Suppressor macrophage (primary cell): Measurements from ENCODE around the gene EPB41.
"Not testable (repeated sequence)": the region's sequence is repeated elsewhere in the genome, so short reads cannot be mapped to it uniquely, and the experiment has no call there.

Experiments
- DNase-seq, 4 experiments: peaks; one replicate each; pipeline ENCODE4 v3.0.0-alpha.2; 2020 to 2022

EPB41 gene

GRCh38 chr1:29055160-29055559, 140.8 kb downstream of the EPB41 start:
- DNase-seq, result no peak

GRCh38 chr1:29056256-29056655, 141.9 kb downstream of the EPB41 start:
- DNase-seq, result no peak

GRCh38 chr1:29057700-29058099, 143.3 kb downstream of the EPB41 start:
- DNase-seq, result no peak

- no peak for DNase-seq
These were observed 148.0 kb downstream of the EPB41 start for GRCh38 chr1:29062157-29062942.

- DNase-seq, result no peak
These were observed 149.7 kb downstream of the EPB41 start for GRCh38 chr1:29064064-29064463.

GRCh38 chr1:29077155-29077554, 162.8 kb downstream of the EPB41 start:
- DNase-seq, result no peak

- DNase-seq, result not testable (repeated sequence)
These were observed 165.7 kb downstream of the EPB41 start for GRCh38 chr1:29079916-29080629.

DNA sequence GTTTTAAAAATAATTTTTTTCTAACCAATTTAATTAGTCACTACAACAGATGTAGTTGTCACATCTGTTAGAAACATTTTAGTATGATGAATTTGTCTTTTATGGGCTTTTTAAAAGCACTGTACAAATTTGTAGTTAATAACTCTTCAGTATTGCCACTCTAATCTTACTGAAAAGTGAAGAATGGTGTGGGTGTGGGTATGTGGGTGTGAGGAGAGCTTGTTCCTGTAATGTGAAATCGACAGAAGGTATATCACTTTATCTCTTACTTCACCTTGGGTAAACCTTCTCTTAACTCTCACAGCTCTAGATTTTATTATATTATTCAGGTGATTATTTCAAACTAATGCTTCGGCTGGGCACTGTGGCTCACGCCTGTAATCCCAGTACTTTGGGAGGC, 166.8 kb downstream of the EPB41 start:
- no peak for DNase-seq

DNA sequence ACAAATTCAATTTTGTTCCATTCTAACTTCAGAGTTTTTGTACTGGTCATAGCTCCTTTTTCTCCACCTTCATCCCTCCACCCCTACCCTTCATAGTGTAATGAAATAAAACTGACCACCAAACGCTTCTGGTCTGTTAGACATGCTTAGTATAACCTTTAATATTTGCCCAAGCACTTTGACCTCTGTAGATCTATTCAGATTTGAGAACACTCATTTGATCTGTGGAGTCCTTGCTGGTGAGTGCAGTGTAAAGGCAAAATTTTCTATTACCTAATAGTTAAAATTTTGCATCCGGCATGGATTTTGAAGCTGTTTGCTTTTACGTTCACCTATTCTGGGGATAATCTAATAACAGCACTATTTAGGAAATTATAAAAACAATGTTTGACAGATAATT, 168.2 kb downstream of the EPB41 start:
- no peak for DNase-seq

- DNase-seq, result no peak
These were observed 169.2 kb downstream of the EPB41 start for GRCh38 chr1:29083317-29084195.

DNA sequence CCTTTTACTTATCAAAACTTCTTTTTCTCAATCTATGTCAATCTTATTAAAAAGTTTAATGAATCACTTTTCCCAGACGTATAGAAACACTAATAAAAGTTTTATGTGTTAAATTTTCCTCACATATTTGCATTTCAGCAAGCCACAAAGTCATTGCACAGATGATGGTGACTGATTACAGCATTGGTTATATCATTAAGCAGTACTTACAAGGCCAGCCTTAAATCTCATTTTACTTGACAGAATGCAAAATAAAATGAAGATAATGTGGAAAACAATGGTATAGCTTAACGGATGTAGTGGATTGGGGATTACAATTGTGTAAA, 169.8 kb downstream of the EPB41 start:
- no peak for DNase-seq

DNA sequence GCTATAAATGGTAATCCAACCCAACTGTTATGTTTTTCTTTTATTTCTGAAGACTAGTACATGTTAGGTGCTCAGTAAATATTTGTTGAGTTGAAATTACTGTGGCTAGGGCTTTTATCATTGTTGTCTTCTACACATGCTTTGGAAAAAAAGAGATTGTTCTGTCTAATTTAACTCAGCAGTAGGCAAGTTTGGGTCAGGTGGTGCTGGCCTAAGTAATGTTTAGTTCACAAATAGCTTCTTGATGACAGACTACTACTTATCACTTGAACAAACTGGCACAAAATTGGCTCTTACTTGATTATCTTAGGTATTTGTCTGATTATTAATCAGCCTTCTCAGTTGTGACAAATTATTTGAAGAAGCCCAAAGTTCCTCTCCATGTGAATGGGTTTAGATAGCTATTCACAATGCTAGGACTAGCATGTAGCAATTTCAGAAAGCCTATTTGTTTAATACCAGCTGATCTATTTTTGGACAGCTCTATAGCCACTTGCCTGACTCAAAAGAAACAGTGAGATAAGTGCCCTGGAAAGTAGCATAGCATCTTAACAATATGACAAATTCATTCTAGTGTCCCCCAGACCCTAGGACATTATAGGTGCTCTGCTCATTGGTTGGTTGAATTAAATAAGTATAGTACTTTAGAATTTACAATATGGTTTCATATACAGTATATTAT, 176.7 kb downstream of the EPB41 start:
- DNase-seq, result no peak

DNA sequence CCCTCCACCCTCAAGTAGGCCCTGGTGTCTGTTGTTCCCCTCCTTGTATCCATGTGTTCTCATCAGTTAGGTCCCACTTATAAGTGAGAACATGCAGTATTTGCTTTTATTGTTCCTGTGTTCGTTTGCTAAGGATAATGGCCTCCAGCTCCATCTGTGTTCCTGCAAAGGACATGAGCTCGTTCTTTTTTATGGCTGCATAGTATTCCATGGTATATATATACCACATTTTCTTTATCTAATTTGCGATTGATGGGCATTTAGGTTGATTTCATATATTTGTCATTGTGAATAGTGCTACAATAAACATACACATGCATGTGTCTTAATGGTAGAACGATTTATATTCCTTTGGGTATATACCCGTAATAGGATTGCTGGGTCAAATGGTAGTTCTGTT, 178.3 kb downstream of the EPB41 start:
- not testable (repeated sequence) for DNase-seq

GRCh38 chr1:29094433-29094832, 180.1 kb downstream of the EPB41 start:
- DNase-seq, result no peak

DNA sequence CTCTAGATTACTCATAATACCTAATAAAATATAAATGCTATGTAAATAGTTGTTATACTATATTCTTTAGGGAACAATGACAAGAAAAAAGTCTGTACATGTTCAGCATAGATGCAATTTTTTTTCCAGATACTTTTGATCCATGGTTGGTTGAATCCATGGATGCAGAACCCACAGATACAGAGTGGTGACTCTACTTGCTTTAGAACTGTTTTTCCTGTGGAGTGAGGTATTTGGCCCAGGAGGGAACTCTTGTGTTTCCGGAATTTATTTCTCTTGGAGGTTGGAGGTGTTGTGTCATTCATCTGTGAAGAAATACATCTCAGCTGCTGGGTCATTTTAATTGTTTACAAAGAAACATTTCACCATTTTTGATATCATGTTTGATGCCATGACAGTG, 180.6 kb downstream of the EPB41 start:
- DNase-seq, result no peak

DNA sequence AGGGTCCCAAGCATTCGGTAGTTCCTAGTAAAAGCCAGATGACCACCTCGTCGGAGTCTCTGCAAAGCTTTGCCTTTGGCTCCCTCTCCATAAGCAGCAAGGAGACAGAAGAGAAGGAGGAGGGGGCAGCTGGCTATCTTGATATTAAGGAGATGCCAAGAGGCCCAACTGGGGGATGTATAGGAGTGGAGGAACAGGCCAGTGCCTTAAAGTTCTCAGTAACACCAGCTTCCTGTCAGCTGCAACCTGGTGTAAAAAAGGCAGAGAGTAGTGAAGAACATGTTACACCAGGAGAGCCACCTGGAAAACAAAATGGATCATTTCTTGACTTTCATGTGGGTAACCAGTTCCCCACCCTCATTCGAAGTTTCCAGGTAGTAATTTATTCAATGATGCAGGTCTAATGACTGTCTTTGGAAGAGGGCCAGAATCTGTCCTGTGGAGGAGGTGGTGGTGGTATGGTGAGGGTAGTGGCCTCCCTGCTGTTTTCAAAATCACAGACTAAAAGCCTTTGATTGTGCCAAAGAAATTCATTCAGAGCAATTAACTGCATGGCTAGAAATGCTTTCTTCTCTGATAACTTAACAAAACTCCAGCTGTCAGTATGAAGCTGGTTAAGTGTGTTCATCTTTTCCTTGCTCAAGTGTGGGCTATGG, 182.0 kb downstream of the EPB41 start:
- no peak for DNase-seq

- no peak for DNase-seq
These were observed 184.9 kb downstream of the EPB41 start for GRCh38 chr1:29099286-29099685.

DNA sequence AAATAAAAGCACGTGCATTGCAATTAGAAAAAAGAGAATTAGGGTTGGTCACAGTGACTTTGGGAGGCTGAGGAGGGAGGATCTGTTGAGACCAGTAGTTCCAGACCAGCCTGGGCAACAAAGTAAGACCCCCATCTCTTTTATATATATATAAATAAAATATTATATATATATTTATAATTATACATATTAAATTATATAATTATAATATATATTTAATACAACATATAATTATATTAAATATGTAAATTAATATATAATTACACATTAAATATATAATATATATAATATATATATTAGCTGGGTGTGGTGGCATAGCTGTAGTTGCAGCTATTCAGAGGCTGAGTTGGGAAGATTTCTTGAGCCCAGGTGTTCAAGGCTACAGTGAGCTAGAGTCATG, 186.1 kb downstream of the EPB41 start:
- no peak for DNase-seq

- peak in 3 of 4 experiments; percentile 22 to 51 (median 24) for DNase-seq
These were observed 191.5 kb downstream of the EPB41 start for GRCh38 chr1:29105822-29106221.

GRCh38 chr1:29108041-29108440, 193.7 kb downstream of the EPB41 start:
- DNase-seq, result not testable (repeated sequence)

- DNase-seq, result no peak
These were observed 198.5 kb downstream of the EPB41 start for GRCh38 chr1:29112705-29113412.
